GM18519 (cell line): ENCODE data around the gene ASTN2.

Experiments
- ATAC-seq: cut with Tn5 transposase; IDR thresholded peaks from one replicate; pipeline ENCODE4 v1.9.1; 2021; ENCODE audit warnings: mild to moderate bottlenecking, moderate library complexity; ENCODE audit not compliant: unreplicated experiment, low FRiP score

Gene ASTN2

GRCh38 chr9:116990592-116990991 lies 424.3 kb downstream of the ASTN2 start:
- no peak for ATAC-seq

- no peak for ATAC-seq
Measured at GRCh38 chr9:116987721-116988485, 427.0 kb downstream of the ASTN2 start.

GRCh38 chr9:116986015-116986414 lies 428.8 kb downstream of the ASTN2 start:
- ATAC-seq: no peak

GRCh38 chr9:116985596-116985995 lies 429.3 kb downstream of the ASTN2 start:
- ATAC-seq: no peak

- no peak for ATAC-seq
Measured at GRCh38 chr9:116984111-116984510, 430.7 kb downstream of the ASTN2 start.

- ATAC-seq: no peak
Measured at GRCh38 chr9:116980582-116981120, 434.2 kb downstream of the ASTN2 start.

- ATAC-seq: no peak
Measured at GRCh38 chr9:116979456-116979855, 435.4 kb downstream of the ASTN2 start.

- no peak for ATAC-seq
Measured at GRCh38 chr9:116978155-116978554, 436.7 kb downstream of the ASTN2 start.

GRCh38 chr9:116975126-116975525 lies 439.7 kb downstream of the ASTN2 start:
- ATAC-seq: no peak

- no peak for ATAC-seq
Measured at GRCh38 chr9:116966199-116966598, 448.7 kb downstream of the ASTN2 start.

- no peak for ATAC-seq
Measured at GRCh38 chr9:116964258-116964657, 450.6 kb downstream of the ASTN2 start.

GRCh38 chr9:116959809-116960208 lies 455.0 kb downstream of the ASTN2 start:
- peak; percentile 63 for ATAC-seq

- no peak for ATAC-seq
Measured at GRCh38 chr9:116958881-116959280, 456.0 kb downstream of the ASTN2 start.

GRCh38 chr9:116954731-116955130 lies 460.1 kb downstream of the ASTN2 start:
- ATAC-seq: no peak

- ATAC-seq: no peak
Measured at GRCh38 chr9:116953271-116953670, 461.6 kb downstream of the ASTN2 start.

- ATAC-seq: no peak
Measured at GRCh38 chr9:116952436-116952810, 462.4 kb downstream of the ASTN2 start.

GRCh38 chr9:116951588-116952435 lies 463.0 kb downstream of the ASTN2 start:
- ATAC-seq: peak; percentile 64

- no peak for ATAC-seq
Measured at GRCh38 chr9:116945817-116946216, 469.0 kb downstream of the ASTN2 start.

GRCh38 chr9:116944714-116945534 lies 469.9 kb downstream of the ASTN2 start:
- no peak for ATAC-seq

GRCh38 chr9:116943970-116944369 lies 470.9 kb downstream of the ASTN2 start:
- no peak for ATAC-seq
